ENCODE results near the gene TRIM37. TPM values are rescaled to one million over a fixed set of nuclear protein-coding genes. Genes with fewer than 3 reads are reported as not detected.

The TRIM37 gene
- polyA plus RNA-seq, 1 of the 3 experiments (the other 2 are of a cell fraction), result 20.5 TPM

DNA sequence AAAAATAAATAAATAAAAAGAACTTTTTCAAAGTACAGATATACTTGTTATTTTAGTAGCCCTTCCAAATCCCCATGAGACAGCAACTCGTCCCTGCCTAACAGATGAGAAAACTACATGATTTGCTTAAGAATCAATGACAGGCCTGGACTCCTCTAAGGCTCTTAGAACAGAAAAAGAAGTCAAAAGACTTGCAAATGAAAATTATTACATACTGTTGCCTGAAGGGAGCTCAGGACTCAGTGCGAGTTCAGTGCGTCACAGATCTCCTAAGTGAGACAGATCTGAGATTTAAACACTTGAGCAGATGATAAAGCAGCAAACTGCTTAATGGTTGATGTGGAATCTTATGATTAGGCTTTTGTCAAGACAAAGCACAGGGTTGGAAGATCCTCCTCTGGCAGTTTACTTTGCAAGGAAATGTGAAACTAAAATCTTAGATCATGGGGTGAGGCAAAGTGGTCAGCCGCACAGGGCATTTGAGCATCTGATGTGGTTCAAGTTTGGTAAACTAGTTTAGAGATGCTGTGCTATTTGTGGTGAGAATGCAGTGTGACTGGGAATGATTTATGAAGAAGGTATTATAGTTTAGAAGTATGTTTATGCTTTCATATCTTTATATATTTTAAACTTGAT lies 138.1 kb downstream of the TRIM37 start:
- WGBS (ENCODE audit: low lambda C conversion rate), result 93% methylated on average over 4 of the region's 4 CpGs
- Histone ChIP-seq H4K20me1 (ENCODE audit: insufficient read depth) (no peaks in the 10 kb centered on the region), H3K4me3 (ENCODE audit: low read depth in 2 of 2, low read length in 1 of 2) (no peak overlapping the region), H3K27me3 (ENCODE audit: insufficient read depth) (no peaks in the 10 kb centered on the region), H3K27ac (ENCODE audit: low read depth in 2 of 2, low read length in 1 of 2) (no peak overlapping the region), H3K79me2 (ENCODE audit: insufficient read depth) (no peaks in the 10 kb centered on the region), H3K4me2 (no peak overlapping the region), H2AFZ (ENCODE audit: low read depth) (no peak overlapping the region), H3K36me3 (replicated peaks in 1 of 2; ENCODE audit: control insufficient read depth in 1 of 2, insufficient read depth in 2 of 2, low read length in 1 of 2) (no peaks in the 10 kb centered on the region), H3K9me2 (no peaks in the 10 kb centered on the region), H3K4me1 (ENCODE audit: control insufficient read depth in 1 of 2, insufficient read depth in 2 of 2, low read depth in 1 of 2, low read length in 1 of 2) (peaks cover 0 to 10% of the 10 kb centered on the region in 2 experiments; a peak in 2 of 4 replicates), H3K9ac (no peak overlapping the region), H3K9me3 (no peaks in the 10 kb centered on the region), H3F3A (replicated peaks; ENCODE audit: insufficient read depth) (no peaks in the 10 kb centered on the region)
- ChIA-PET CTCF (interaction anchor here (1.0 to 2.5 kb wide), 4 partner anchors 11 to 257 kb away, joined by 3 to 8 read pairs (median 6); no protein-coding TSS in a partner anchor), POLR2A (no interaction called here)
- TF ChIP-seq ZBTB33 (IDR thresholded peaks at IDR 0.05; ENCODE audit: borderline replicate concordance, low read depth), result no peak
- TF ChIP-seq YY1 (IDR thresholded peaks at IDR 0.05; ENCODE audit: low read depth), result no peak
- no peak for TF ChIP-seq GATA2 (CRISPR knock-in tag; IDR thresholded peaks at IDR 0.05)
- TF ChIP-seq, protein P1, sequence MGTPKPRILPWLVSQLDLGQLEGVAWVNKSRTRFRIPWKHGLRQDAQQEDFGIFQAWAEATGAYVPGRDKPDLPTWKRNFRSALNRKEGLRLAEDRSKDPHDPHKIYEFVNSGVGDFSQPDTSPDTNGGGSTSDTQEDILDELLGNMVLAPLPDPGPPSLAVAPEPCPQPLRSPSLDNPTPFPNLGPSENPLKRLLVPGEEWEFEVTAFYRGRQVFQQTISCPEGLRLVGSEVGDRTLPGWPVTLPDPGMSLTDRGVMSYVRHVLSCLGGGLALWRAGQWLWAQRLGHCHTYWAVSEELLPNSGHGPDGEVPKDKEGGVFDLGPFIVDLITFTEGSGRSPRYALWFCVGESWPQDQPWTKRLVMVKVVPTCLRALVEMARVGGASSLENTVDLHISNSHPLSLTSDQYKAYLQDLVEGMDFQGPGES (IDR thresholded peaks at IDR 0.05; ENCODE audit: low read depth, low read length), result no peak
- no peak for DNase-seq

DNA sequence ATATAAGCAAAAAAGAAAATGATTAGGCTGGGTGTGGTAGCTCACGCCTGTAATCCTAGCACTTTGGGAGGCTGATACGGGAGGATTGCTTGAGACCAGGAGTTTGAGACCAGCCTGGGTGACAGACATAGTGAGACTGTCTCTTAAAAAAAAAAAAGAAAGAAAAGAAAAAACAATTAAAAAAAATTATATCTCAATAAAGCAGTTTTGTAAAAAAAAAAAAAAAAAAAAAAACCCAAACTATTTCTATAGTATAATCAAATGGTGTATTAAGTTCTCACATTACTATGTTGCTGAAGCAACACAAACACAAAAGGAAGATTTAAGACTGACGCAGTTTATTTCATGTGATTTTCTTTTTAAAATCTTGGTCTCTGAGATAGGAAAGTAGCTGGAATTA lies 140.5 kb downstream of the TRIM37 start:
- no peak for DNase-seq
- CTCF ChIA-PET, result interaction anchor here (1.2 kb wide), 1 partner anchor 20 kb away, joined by 3 read pairs; no protein-coding TSS in a partner anchor
- TF ChIP-seq TCF12 (IDR thresholded peaks at IDR 0.05), result no peak
- no peak for TF ChIP-seq SMC3 (IDR thresholded peaks at IDR 0.05; ENCODE audit: low read depth, low read length)
- TF ChIP-seq ELF1 (IDR thresholded peaks at IDR 0.05), result no peak
- TF ChIP-seq, protein P2, sequence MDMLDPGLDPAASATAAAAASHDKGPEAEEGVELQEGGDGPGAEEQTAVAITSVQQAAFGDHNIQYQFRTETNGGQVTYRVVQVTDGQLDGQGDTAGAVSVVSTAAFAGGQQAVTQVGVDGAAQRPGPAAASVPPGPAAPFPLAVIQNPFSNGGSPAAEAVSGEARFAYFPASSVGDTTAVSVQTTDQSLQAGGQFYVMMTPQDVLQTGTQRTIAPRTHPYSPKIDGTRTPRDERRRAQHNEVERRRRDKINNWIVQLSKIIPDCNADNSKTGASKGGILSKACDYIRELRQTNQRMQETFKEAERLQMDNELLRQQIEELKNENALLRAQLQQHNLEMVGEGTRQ (IDR thresholded peaks at IDR 0.05; ENCODE audit: borderline replicate concordance, low read depth, low read length), result no peak
- TF ChIP-seq YY1 (IDR thresholded peaks at IDR 0.05; ENCODE audit: low read depth), result no peak
- no peak for TF ChIP-seq NFIC (IDR thresholded peaks at IDR 0.05; ENCODE audit: borderline replicate concordance)
- no peak for TF ChIP-seq TAF1 (IDR thresholded peaks at IDR 0.05; ENCODE audit: borderline replicate concordance, low read depth, low read length)
- TF ChIP-seq GATA2 (CRISPR knock-in tag; IDR thresholded peaks at IDR 0.05), result no peak
- TF ChIP-seq MAX (IDR thresholded peaks at IDR 0.05; ENCODE audit: low read depth), result no peak
- no peak for TF ChIP-seq RCOR1 (IDR thresholded peaks at IDR 0.05; ENCODE audit: low read length)
- TF ChIP-seq RFX5 (IDR thresholded peaks at IDR 0.05; ENCODE audit: low read length), result no peak
- TF ChIP-seq EZH2phosphoT487 (IDR thresholded peaks at IDR 0.05; ENCODE audit: borderline replicate concordance, low read depth), result no peak
- TF ChIP-seq CHD2 (IDR thresholded peaks at IDR 0.05; ENCODE audit: low read length, partially characterized antibody), result no peak
- no peak for TF ChIP-seq MXI1 (IDR thresholded peaks at IDR 0.05; ENCODE audit: low read depth, low read length)
- TF ChIP-seq REST (IDR thresholded peaks at IDR 0.05; ENCODE audit: low read depth, low read length), result no peak
- TF ChIP-seq JUND (IDR thresholded peaks at IDR 0.05), result no peak
- TF ChIP-seq POLR2AphosphoS5 (IDR thresholded peaks at IDR 0.05; ENCODE audit: low read depth, low read length), result no peak

More for the DNA sequence above, 140.5 kb downstream of the TRIM37 start:
- POLR2A ChIA-PET, result interaction anchor here (0.6 kb wide), 1 partner anchor 239 kb away, joined by 3 read pairs; no protein-coding TSS in a partner anchor
- no peaks in the 10 kb centered on the region for H3K36me3 ChIP-seq (replicated peaks in 1 of 2; ENCODE audit: control insufficient read depth in 1 of 2, insufficient read depth in 2 of 2, low read length in 1 of 2)
- no peak overlapping the region for H3K9ac ChIP-seq
- H4K20me1 ChIP-seq (ENCODE audit: insufficient read depth), result no peaks in the 10 kb centered on the region
- H3K4me3 ChIP-seq (ENCODE audit: low read depth in 2 of 2, low read length in 1 of 2), result no peak overlapping the region
- no peaks in the 10 kb centered on the region for H3F3A ChIP-seq (replicated peaks; ENCODE audit: insufficient read depth)
- H3K79me2 ChIP-seq (ENCODE audit: insufficient read depth), result no peaks in the 10 kb centered on the region
- H3K27me3 ChIP-seq (ENCODE audit: insufficient read depth), result no peaks in the 10 kb centered on the region
- H3K9me2 ChIP-seq, result no peaks in the 10 kb centered on the region
- peaks cover 0 to 10% of the 10 kb centered on the region in 2 experiments; a peak in 2 of 4 replicates for H3K4me1 ChIP-seq (ENCODE audit: control insufficient read depth in 1 of 2, insufficient read depth in 2 of 2, low read depth in 1 of 2, low read length in 1 of 2)
- no peak overlapping the region; the same call in 1 of the 2 replicates for H2AFZ ChIP-seq (ENCODE audit: low read depth)
- no peak overlapping the region for H3K4me2 ChIP-seq
- H3K9me3 ChIP-seq, result no peaks in the 10 kb centered on the region
- 97% methylated on average over 3 of the region's 3 CpGs for WGBS (ENCODE audit: low lambda C conversion rate)
- H3K27ac ChIP-seq (ENCODE audit: low read depth in 2 of 2, low read length in 1 of 2), result no peak overlapping the region
